Astrocyte (in vitro differentiated cells and primary cell): ENCODE measurements around the gene TGFBI. TPM values are rescaled to one million over a fixed set of nuclear protein-coding genes. Genes with fewer than 3 reads are reported as not detected.

Source experiments
- DNase-seq: peaks from one replicate; pipeline ENCODE4 v3.0.0-alpha.2; 2010; ENCODE audit warnings: low read depth
- FAIRE-seq: peaks from 2 replicates; lab custom pipeline; 2011; peaks lifted over from hg19 to GRCh38; lab: Jason Lieb, UNC
- H2AFZ ChIP-seq: 2 replicates; pipeline ENCODE4 v1.6.0; 2012; ENCODE audit warnings: low read depth, low read length, inconsistent platforms
- H3K27ac ChIP-seq: 2 replicates; pipeline ENCODE4 v1.5.1; 2011; ENCODE audit warnings: low read depth, low read length, inconsistent platforms
- H3K27me3 ChIP-seq: 2 replicates; pipeline ENCODE4 v1.6.0; 2011; ENCODE audit warnings: low read length, inconsistent platforms; ENCODE audit not compliant: insufficient read depth
- H3K36me3 ChIP-seq: 2 replicates; pipeline ENCODE4 v1.5.1; 2011; ENCODE audit warnings: low read length, inconsistent platforms; ENCODE audit not compliant: insufficient read depth
- H3K4me1 ChIP-seq: 2 replicates; pipeline ENCODE4 v1.5.1; 2011; ENCODE audit warnings: low read length, inconsistent platforms; ENCODE audit not compliant: insufficient read depth
- H3K4me2 ChIP-seq: 2 replicates; pipeline ENCODE4 v1.6.0; 2012; ENCODE audit warnings: low read length, inconsistent platforms
- H3K4me3 ChIP-seq: 2 replicates; pipeline ENCODE4 v1.5.1; 2011; ENCODE audit warnings: low read depth, mild to moderate bottlenecking, low read length, inconsistent platforms; ENCODE audit not compliant: insufficient read depth
- H3K79me2 ChIP-seq: 2 replicates; pipeline ENCODE4 v1.6.0; 2012; ENCODE audit warnings: mild to moderate bottlenecking, low read length, inconsistent platforms; ENCODE audit not compliant: insufficient read depth
- H3K9ac ChIP-seq: 2 replicates; pipeline ENCODE4 v1.6.0; 2012; ENCODE audit warnings: mild to moderate bottlenecking, low read length, inconsistent platforms
- H3K9me3 ChIP-seq: 2 replicates; pipeline ENCODE4 v1.5.1; 2012; ENCODE audit warnings: low read depth, mild to moderate bottlenecking, low read length, inconsistent platforms; ENCODE audit not compliant: insufficient read depth
- H4K20me1 ChIP-seq: 2 replicates; pipeline ENCODE4 v1.6.0; 2012; ENCODE audit warnings: low read length, inconsistent platforms; ENCODE audit not compliant: insufficient read depth
- H3K27ac Mint-ChIP-seq: one replicate; pipeline ENCODE4 v1.8.0; 2021; ENCODE audit warnings: mild to moderate bottlenecking, mixed read lengths; ENCODE audit not compliant: unreplicated experiment
- H3K27me3 Mint-ChIP-seq: one replicate; pipeline ENCODE4 v1.8.0; 2021; ENCODE audit warnings: low read depth, mixed read lengths; ENCODE audit not compliant: unreplicated experiment
- H3K36me3 Mint-ChIP-seq: one replicate; pipeline ENCODE4 v1.8.0; 2021; ENCODE audit warnings: low read depth, mixed read lengths; ENCODE audit not compliant: unreplicated experiment
- H3K4me1 Mint-ChIP-seq: one replicate; pipeline ENCODE4 v1.8.0; 2021; ENCODE audit warnings: low read depth, mixed read lengths; ENCODE audit not compliant: unreplicated experiment
- H3K4me3 Mint-ChIP-seq: one replicate; pipeline ENCODE4 v1.8.0; 2021; ENCODE audit warnings: mild to moderate bottlenecking, moderate library complexity, mixed read lengths; ENCODE audit not compliant: unreplicated experiment
- H3K9me3 Mint-ChIP-seq: one replicate; pipeline ENCODE4 v1.8.0; 2021; ENCODE audit warnings: mild to moderate bottlenecking, mixed read lengths; ENCODE audit not compliant: unreplicated experiment
- EZH2 ChIP-seq: IDR thresholded peaks from 2 replicates; pipeline ENCODE4 v1.6.1; 2012; ENCODE audit warnings: mild to moderate bottlenecking, low read length, inconsistent platforms; ENCODE audit not compliant: insufficient read depth
- total RNA-seq: library from RNA; stranded (reverse); gene quantifications from 2 replicates; pipeline ENCODE4 v1.2.1, GENCODE V29; 2021
- TF ChIP-seq, protein P1 (sequence below): IDR thresholded peaks from 2 replicates; pipeline ENCODE4 v1.5.1; 2011; ENCODE audit warnings: low read depth, mild to moderate bottlenecking, inconsistent platforms, low read length, moderate library complexity; ENCODE audit not compliant: insufficient read depth

Gene TGFBI
- total RNA-seq, 1 donor from 2014 or later, result 1,145 TPM

DNA sequence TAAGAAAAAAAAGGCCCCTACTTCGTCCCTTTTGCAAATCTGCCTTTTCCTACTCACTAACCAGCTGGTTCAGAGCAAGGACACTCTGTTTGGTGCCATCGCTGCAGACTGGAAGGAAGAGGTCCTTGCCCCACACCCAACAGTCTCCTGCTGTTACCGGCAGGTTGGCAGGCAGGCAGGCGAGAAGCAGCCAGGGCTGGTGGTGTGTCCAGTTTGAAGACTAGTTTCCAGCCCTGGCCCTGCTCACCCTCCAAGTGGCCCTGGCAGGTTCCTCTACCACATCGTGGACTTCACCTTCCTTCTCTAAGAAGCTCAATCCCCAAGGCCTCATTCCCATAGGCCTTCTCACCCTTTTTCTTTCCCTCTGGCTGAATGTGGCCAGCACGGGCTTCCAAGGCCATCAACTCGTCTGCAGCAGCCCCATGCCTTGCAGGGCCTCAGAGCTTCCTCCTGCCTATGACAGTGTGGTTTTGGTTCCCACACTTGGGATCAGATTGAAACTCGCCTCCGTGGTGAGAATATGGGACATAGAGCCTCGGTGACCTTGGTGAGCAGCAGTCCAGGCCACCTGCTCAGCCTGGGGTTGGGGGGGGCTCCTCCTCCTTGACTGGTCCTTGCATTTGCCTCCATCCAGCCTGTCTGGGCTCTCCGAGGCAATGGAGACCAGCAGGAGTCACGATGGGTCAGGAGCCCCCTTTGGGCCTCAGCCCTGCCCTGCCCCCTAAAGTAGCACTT, 22.9 kb downstream of the TGFBI start:
- Mint-ChIP-seq H3K27ac (peak overlapping the region; percentile 34), H3K36me3 (peaks cover 51% of the 10 kb centered on the region), H3K4me1 (peaks cover 44% of the 10 kb centered on the region), H3K9me3 (no peaks in the 10 kb centered on the region), H3K27me3 (no peaks in the 10 kb centered on the region), H3K4me3 (no peak overlapping the region)
- Histone ChIP-seq H3K79me2 (peaks cover 6% of the 10 kb centered on the region), H2AFZ (no peak overlapping the region), H3K27ac (peak overlapping the region; percentile 95), H3K9me3 (no peaks in the 10 kb centered on the region), H4K20me1 (peaks cover 22% of the 10 kb centered on the region), H3K4me2 (no peak overlapping the region), H3K9ac (no peak overlapping the region), H3K27me3 (no peaks in the 10 kb centered on the region), H3K4me1 (peaks cover 69% of the 10 kb centered on the region), H3K36me3 (peaks cover 67% of the 10 kb centered on the region), H3K4me3 (no peak overlapping the region)
- DNase-seq (no peak), FAIRE-seq (no peak)
- no peak for TF ChIP-seq EZH2

DNA sequence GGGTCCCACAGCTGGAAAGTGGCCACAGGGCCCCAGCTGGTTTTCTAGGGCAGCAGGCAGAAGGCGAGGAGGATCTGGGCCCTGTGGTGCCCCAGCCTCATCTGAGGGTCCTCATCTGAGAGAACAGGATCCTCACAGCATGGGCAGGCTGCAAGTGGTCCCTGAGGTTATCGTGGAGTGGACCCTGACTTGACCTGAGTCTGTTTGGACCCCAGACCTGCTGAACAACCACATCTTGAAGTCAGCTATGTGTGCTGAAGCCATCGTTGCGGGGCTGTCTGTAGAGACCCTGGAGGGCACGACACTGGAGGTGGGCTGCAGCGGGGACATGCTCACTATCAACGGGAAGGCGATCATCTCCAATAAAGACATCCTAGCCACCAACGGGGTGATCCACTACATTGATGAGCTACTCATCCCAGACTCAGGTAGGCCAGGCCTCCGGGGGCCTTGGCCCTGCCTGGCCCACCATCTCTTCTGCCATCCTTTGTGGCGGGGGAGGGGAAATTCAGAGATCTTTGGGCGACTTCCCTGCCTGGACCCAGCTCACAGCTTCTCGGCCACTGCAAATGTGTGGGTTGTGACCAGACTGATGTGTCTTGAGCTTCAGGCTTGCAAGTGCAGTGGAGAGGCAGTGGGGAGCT, 24.0 kb downstream of the TGFBI start:
- peak overlapping the region; percentile 67 for H3K27ac Mint-ChIP-seq
- H3K4me1 Mint-ChIP-seq, result peaks cover 56% of the 10 kb centered on the region
- peaks cover 4% of the 10 kb centered on the region for H3K79me2 ChIP-seq
- peaks cover 11% of the 10 kb centered on the region for H4K20me1 ChIP-seq
- H2AFZ ChIP-seq, result no peak overlapping the region
- H3K4me3 ChIP-seq, result no peak overlapping the region
- H3K36me3 ChIP-seq, result peaks cover 59% of the 10 kb centered on the region
- no peaks in the 10 kb centered on the region for H3K9me3 ChIP-seq
- no peak overlapping the region for H3K4me3 Mint-ChIP-seq
- DNase-seq, result no peak
- H3K27ac ChIP-seq, result peak overlapping the region; percentile 95
- H3K9me3 Mint-ChIP-seq, result peaks cover 2% of the 10 kb centered on the region
- no peaks in the 10 kb centered on the region for H3K27me3 ChIP-seq
- TF ChIP-seq, protein P1, sequence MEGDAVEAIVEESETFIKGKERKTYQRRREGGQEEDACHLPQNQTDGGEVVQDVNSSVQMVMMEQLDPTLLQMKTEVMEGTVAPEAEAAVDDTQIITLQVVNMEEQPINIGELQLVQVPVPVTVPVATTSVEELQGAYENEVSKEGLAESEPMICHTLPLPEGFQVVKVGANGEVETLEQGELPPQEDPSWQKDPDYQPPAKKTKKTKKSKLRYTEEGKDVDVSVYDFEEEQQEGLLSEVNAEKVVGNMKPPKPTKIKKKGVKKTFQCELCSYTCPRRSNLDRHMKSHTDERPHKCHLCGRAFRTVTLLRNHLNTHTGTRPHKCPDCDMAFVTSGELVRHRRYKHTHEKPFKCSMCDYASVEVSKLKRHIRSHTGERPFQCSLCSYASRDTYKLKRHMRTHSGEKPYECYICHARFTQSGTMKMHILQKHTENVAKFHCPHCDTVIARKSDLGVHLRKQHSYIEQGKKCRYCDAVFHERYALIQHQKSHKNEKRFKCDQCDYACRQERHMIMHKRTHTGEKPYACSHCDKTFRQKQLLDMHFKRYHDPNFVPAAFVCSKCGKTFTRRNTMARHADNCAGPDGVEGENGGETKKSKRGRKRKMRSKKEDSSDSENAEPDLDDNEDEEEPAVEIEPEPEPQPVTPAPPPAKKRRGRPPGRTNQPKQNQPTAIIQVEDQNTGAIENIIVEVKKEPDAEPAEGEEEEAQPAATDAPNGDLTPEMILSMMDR, result no peak
- no peak for TF ChIP-seq EZH2
- peak overlapping the region; percentile 72 for H3K9ac ChIP-seq
- H3K4me2 ChIP-seq, result peak overlapping the region; percentile 10
- H3K36me3 Mint-ChIP-seq, result peaks cover 48% of the 10 kb centered on the region
- no peak for FAIRE-seq
- peaks cover 74% of the 10 kb centered on the region for H3K4me1 ChIP-seq
- H3K27me3 Mint-ChIP-seq, result no peaks in the 10 kb centered on the region

GRCh38 chr5:136053336-136054141, 24.8 kb downstream of the TGFBI start:
- Mint-ChIP-seq H3K27me3 (no peaks in the 10 kb centered on the region), H3K27ac (peak overlapping the region; percentile 67), H3K4me1 (peaks cover 63% of the 10 kb centered on the region), H3K4me3 (peak overlapping the region; percentile 40), H3K36me3 (peaks cover 44% of the 10 kb centered on the region), H3K9me3 (peaks cover 2% of the 10 kb centered on the region)
- TF ChIP-seq, protein P1, result no peak
- TF ChIP-seq EZH2, result no peak
- Histone ChIP-seq H2AFZ (no peak overlapping the region), H3K4me3 (peak overlapping the region; percentile 1), H4K20me1 (peaks cover 5% of the 10 kb centered on the region), H3K79me2 (peaks cover 4% of the 10 kb centered on the region), H3K4me1 (peaks cover 76% of the 10 kb centered on the region), H3K27me3 (no peaks in the 10 kb centered on the region), H3K36me3 (peaks cover 52% of the 10 kb centered on the region), H3K4me2 (peak overlapping the region; percentile 51), H3K27ac (peak overlapping the region; percentile 95), H3K9me3 (no peaks in the 10 kb centered on the region), H3K9ac (peak overlapping the region; percentile 86)
- FAIRE-seq (peak; percentile 96), DNase-seq (peak; percentile 96)
